ENCODE results near the gene GLE1. TPM values are rescaled to one million over a fixed set of nuclear protein-coding genes. Genes with fewer than 3 reads are reported as not detected.

Gene GLE1
- total and polyA plus RNA-seq, 5 experiments from 2014 or later = 17.4 to 30.7 (median 26.4) TPM

- Mint-ChIP-seq H3K4me1 (peaks cover 0 to 2% (median 0%) of the 10 kb centered on the region in 4 donors), H3K4me3 (no peak overlapping the region), H3K27ac (peak overlapping the region in 3 of 10 donors; percentile 17 to 66 (median 57)), H3K27me3 (no peaks in the 10 kb centered on the region), H3K36me3 (peaks cover 0 to 79% (median 36%) of the 10 kb centered on the region in 3 donors), H3K9me3 (no peaks in the 10 kb centered on the region)
- DNase-seq (no peak), ATAC-seq (no peak)
- POLR2A ChIA-PET = no interaction called here
Measured at GRCh38 chr9:128479262-128479661, 25.3 kb upstream of the GLE1 start.

GRCh38 chr9:128481561-128481960 lies 23.0 kb upstream of the GLE1 start:
- Mint-ChIP-seq H3K4me1 (peaks cover 0 to 2% (median 0%) of the 10 kb centered on the region in 4 donors), H3K4me3 (no peak overlapping the region), H3K27ac (peak overlapping the region in 1 of 10 donors; percentile 59), H3K27me3 (no peaks in the 10 kb centered on the region), H3K36me3 (peaks cover 0 to 75% (median 27%) of the 10 kb centered on the region in 3 donors), H3K9me3 (no peaks in the 10 kb centered on the region)
- POLR2A ChIA-PET = no interaction called here
- DNase-seq (no peak), ATAC-seq (no peak)

GRCh38 chr9:128482186-128482585 lies 22.3 kb upstream of the GLE1 start:
- Mint-ChIP-seq H3K4me1 (peaks cover 0 to 2% (median 0%) of the 10 kb centered on the region in 4 donors), H3K9me3 (no peaks in the 10 kb centered on the region), H3K27ac (no peak overlapping the region), H3K36me3 (peaks cover 0 to 81% (median 30%) of the 10 kb centered on the region in 3 donors), H3K27me3 (no peaks in the 10 kb centered on the region), H3K4me3 (no peak overlapping the region)
- DNase-seq = no peak
- POLR2A ChIA-PET = no interaction called here
- no peak for ATAC-seq

GRCh38 chr9:128484686-128485413 lies 19.7 kb upstream of the GLE1 start:
- no peak overlapping the region for H3K4me3 Mint-ChIP-seq
- DNase-seq = no peak
- peaks cover 0 to 80% (median 25%) of the 10 kb centered on the region in 3 donors for H3K36me3 Mint-ChIP-seq
- POLR2A ChIA-PET = interaction anchor here (0.6 to 1.2 kb wide), 2 partner anchors 12 to 1339 kb away, joined by 3 read pairs; partner anchors contain the start of gene TOR1A
- H3K4me1 Mint-ChIP-seq = no peaks in the 10 kb centered on the region
- H3K9me3 Mint-ChIP-seq = no peaks in the 10 kb centered on the region
- no peaks in the 10 kb centered on the region for H3K27me3 Mint-ChIP-seq
- peak overlapping the region in 2 of 10 donors; percentile 17 to 39 for H3K27ac Mint-ChIP-seq
- no peak for ATAC-seq

DNA sequence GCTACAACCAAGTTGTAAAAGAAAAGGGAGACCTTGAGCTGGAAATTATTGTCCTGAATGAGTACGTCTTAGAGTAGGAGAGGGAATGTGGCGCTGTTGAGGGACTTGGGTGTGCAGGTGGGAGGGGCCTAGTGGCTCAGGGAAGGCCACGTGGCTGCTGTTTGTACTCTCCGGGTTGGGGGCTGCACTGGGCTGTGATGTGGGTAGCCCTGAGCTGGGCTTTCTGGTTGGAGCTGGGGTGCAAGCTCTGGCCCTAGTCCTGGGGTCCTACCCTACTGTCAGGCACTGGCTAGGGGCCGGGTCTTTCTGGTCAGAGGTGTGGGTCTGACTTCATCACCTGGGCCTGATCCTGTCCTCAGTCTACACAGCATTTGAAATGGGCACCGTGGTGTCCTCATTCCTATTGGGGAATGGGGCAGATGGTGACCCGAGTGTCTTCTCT lies 19.1 kb upstream of the GLE1 start:
- Mint-ChIP-seq H3K27me3 (no peaks in the 10 kb centered on the region), H3K27ac (peak overlapping the region in 2 of 10 donors; percentile 24 to 39), H3K9me3 (no peaks in the 10 kb centered on the region), H3K4me3 (no peak overlapping the region), H3K4me1 (no peaks in the 10 kb centered on the region), H3K36me3 (peaks cover 0 to 84% (median 25%) of the 10 kb centered on the region in 3 donors)
- no peak for ATAC-seq
- POLR2A ChIA-PET = interaction anchor here (0.7 kb wide), 1 partner anchor 18 kb away, joined by 3 read pairs; the partner anchor contains the start of gene GLE1
- DNase-seq = no peak

GRCh38 chr9:128486201-128486600 lies 18.3 kb upstream of the GLE1 start:
- no peaks in the 10 kb centered on the region for H3K9me3 Mint-ChIP-seq
- peaks cover 0 to 82% (median 25%) of the 10 kb centered on the region in 3 donors for H3K36me3 Mint-ChIP-seq
- ATAC-seq (no peak), DNase-seq (no peak)
- H3K27ac Mint-ChIP-seq = peak overlapping the region in 2 of 10 donors; percentile 17 to 67
- POLR2A ChIA-PET = interaction anchor here (0.7 kb wide), 1 partner anchor 18 kb away, joined by 3 read pairs; the partner anchor contains the start of gene GLE1
- H3K4me3 Mint-ChIP-seq = no peak overlapping the region
- no peaks in the 10 kb centered on the region for H3K4me1 Mint-ChIP-seq
- H3K27me3 Mint-ChIP-seq = no peaks in the 10 kb centered on the region

DNA sequence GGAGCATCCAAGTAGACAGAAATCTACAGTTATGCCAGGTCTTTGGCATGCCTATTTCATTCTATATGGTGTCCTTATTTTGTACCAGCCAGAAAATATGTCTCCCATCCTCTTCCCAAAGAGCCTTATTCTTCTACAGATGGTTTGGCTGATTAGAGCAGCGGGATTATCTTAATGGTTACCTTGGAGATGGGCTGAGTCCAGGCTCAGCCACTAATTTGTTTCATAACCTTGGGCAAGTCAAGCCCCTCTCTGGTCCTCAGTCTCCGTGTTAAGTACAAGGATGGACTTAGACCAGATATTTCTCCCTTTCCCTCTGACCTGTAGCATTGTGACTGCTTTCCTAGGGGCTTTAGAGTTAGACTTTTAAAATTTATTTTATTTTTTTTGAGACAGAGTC lies 11.1 kb upstream of the GLE1 start:
- POLR2A ChIA-PET = interaction anchor here (0.6 kb wide), 1 partner anchor 1233 kb away, joined by 3 read pairs; no protein-coding TSS in a partner anchor
- ATAC-seq (no peak), DNase-seq (no peak)
- H3K27ac Mint-ChIP-seq = no peak overlapping the region
- no peaks in the 10 kb centered on the region for H3K9me3 Mint-ChIP-seq
- H3K36me3 Mint-ChIP-seq = peaks cover 0 to 58% (median under 1%) of the 10 kb centered on the region in 3 donors
- H3K4me1 Mint-ChIP-seq = peaks cover 0 to 16% (median 10%) of the 10 kb centered on the region in 4 donors
- no peaks in the 10 kb centered on the region for H3K27me3 Mint-ChIP-seq
- H3K4me3 Mint-ChIP-seq = no peak overlapping the region

DNA sequence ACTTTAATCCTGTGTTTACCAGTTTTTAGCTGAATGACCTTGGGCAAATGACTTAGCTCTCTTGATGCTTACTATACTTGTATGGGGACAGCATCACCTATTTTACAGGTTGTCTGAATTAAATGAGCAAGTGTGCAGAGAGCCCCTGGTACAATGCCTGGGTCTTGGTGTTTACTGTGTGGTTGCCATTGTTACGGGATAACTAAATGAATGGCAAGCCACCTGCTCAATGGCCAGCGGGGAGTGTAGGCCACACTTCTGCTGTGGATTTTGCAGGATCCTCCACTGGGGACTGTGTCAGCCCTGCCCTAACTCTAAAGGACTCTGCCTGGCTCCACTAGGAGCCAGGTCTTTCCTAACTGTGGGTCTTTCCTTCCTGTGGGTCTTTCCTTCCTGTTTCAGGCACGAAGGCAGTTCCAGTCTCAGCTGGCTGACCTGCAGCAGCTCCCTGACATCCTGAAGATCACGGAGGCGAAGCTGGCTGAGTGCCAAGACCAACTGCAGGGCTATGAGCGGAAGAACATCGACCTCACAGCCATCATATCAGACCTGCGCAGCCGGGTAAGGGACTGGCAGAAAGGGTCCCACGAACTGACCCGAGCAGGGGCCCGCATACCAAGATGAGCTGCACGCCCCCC lies 10.3 kb upstream of the GLE1 start:
- peak overlapping the region in 3 of 10 donors; percentile 6 to 25 (median 9) for H3K4me3 Mint-ChIP-seq
- no peaks in the 10 kb centered on the region for H3K27me3 Mint-ChIP-seq
- H3K4me1 Mint-ChIP-seq = peaks cover 0 to 16% (median 10%) of the 10 kb centered on the region in 4 donors
- POLR2A ChIA-PET = interaction anchor here (0.6 to 1.4 kb wide), 4 partner anchors 11 to 1233 kb away, joined by 3 to 6 read pairs (median 3); partner anchors contain the start of gene GLE1
- peak; percentile 27 to 35 for ATAC-seq
- peak in 4 of 10 donors; percentile 8 to 33 (median 28) for DNase-seq
- peak overlapping the region in 7 of 10 donors; percentile 36 to 85 (median 64) for H3K27ac Mint-ChIP-seq
- H3K9me3 Mint-ChIP-seq = no peaks in the 10 kb centered on the region
- peaks cover 0 to 57% (median 2%) of the 10 kb centered on the region in 3 donors for H3K36me3 Mint-ChIP-seq

DNA sequence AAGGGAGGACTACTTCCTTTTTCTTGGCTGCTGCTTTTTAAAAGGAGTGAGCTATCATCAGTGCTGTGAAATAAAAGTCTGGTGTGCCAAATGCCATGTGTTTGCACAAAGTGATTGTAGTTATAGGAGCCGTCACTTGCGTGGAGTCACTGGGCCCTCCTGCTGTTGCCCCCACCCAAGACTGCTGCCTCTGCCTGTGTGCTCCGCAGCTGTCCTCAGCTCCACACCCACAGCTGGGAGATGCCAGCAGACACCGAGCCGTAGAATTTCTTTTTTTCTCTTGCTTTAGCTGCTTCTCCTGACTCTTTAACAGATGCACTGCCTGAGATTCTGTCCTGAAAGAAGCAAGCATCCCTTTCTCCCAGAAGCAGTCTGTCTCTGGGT lies 9.8 kb upstream of the GLE1 start:
- DNase-seq (no peak), ATAC-seq (no peak)
- Mint-ChIP-seq H3K27ac (peak overlapping the region in 9 of 10 donors; percentile 29 to 90 (median 57)), H3K4me1 (peaks cover 0 to 16% (median 10%) of the 10 kb centered on the region in 4 donors), H3K4me3 (peak overlapping the region in 1 of 10 donors; percentile 25), H3K9me3 (no peaks in the 10 kb centered on the region), H3K27me3 (no peaks in the 10 kb centered on the region), H3K36me3 (peaks cover 0 to 53% (median 2%) of the 10 kb centered on the region in 3 donors)
- POLR2A ChIA-PET = interaction anchor here (0.6 to 1.4 kb wide), 3 partner anchors 10 to 117 kb away, joined by 3 to 6 read pairs (median 3); partner anchors contain the start of gene GLE1

GRCh38 chr9:128495296-128495695 lies 9.2 kb upstream of the GLE1 start:
- H3K27me3 Mint-ChIP-seq = no peaks in the 10 kb centered on the region
- DNase-seq (no peak), ATAC-seq (no peak)
- H3K4me1 Mint-ChIP-seq = peaks cover 0 to 16% (median 10%) of the 10 kb centered on the region in 4 donors
- POLR2A ChIA-PET = interaction anchor here (1.2 to 1.4 kb wide), 2 partner anchors 10 to 34 kb away, joined by 3 read pairs; partner anchors contain the start of gene GLE1
- H3K4me3 Mint-ChIP-seq = peak overlapping the region in 4 of 10 donors; percentile 7 to 39 (median 22)
- no peaks in the 10 kb centered on the region for H3K9me3 Mint-ChIP-seq
- peak overlapping the region in 7 of 10 donors; percentile 18 to 83 (median 43) for H3K27ac Mint-ChIP-seq
- peaks cover 0 to 54% (median 2%) of the 10 kb centered on the region in 3 donors for H3K36me3 Mint-ChIP-seq

GRCh38 chr9:128495804-128496417 lies 8.6 kb upstream of the GLE1 start:
- ATAC-seq (no peak), DNase-seq (no peak)
- H3K4me3 Mint-ChIP-seq = peak overlapping the region in 1 of 10 donors; percentile 39
- peaks cover 0 to 16% (median 10%) of the 10 kb centered on the region in 4 donors for H3K4me1 Mint-ChIP-seq
- H3K27me3 Mint-ChIP-seq = no peaks in the 10 kb centered on the region
- POLR2A ChIA-PET = interaction anchor here (1.2 to 1.4 kb wide), 2 partner anchors 9 to 12 kb away, joined by 3 read pairs; partner anchors contain the start of gene GLE1
- peaks cover 0 to 56% (median 2%) of the 10 kb centered on the region in 3 donors for H3K36me3 Mint-ChIP-seq
- H3K9me3 Mint-ChIP-seq = no peaks in the 10 kb centered on the region
- peak overlapping the region in 7 of 10 donors; percentile 10 to 83 (median 48) for H3K27ac Mint-ChIP-seq
